GM12878 (cell line): Measurements from ENCODE around the gene TM7SF3. TPM values are rescaled to one million over a fixed set of nuclear protein-coding genes. Genes with fewer than 3 reads are reported as not detected.

Experiments used
- BACH1 ChIP-seq: fragments of 450-650 bp; IDR thresholded peaks from 2 replicates; pipeline ENCODE4 v1.6.1; 2017; ENCODE audit warnings: mild to moderate bottlenecking, borderline replicate concordance
- EED ChIP-seq: sonication (generic); IDR thresholded peaks from 2 replicates; pipeline ENCODE4 v1.6.1; 2016; ENCODE audit warnings: antibody characterized with exemption, low read depth
- IRF5 ChIP-seq: fragments of 450-650 bp; IDR thresholded peaks from 2 replicates; pipeline ENCODE4 v1.6.1; 2017; ENCODE audit warnings: borderline replicate concordance
- MTA3 ChIP-seq: IDR thresholded peaks from 2 replicates; pipeline ENCODE4 v1.6.1; 2012; ENCODE audit warnings: low read length, inconsistent platforms, borderline replicate concordance
- NBN ChIP-seq: fragments of 450-650 bp; IDR thresholded peaks from 2 replicates; pipeline ENCODE4 v1.6.1; 2016
- PAX5 ChIP-seq: IDR thresholded peaks from 2 replicates; pipeline ENCODE4 v1.6.1; 2011; ENCODE audit warnings: low read depth, low read length, borderline replicate concordance
- PML ChIP-seq: IDR thresholded peaks from 2 replicates; pipeline ENCODE4 v1.6.1; 2012; ENCODE audit warnings: low read length, inconsistent platforms
- POLR2A ChIP-seq: IDR thresholded peaks from 2 replicates; pipeline ENCODE4 v1.6.1; 2011; ENCODE audit warnings: low read depth, mild to moderate bottlenecking, low read length
- RELB ChIP-seq: fragments of 450-650 bp; IDR thresholded peaks from 2 replicates; pipeline ENCODE4 v1.6.1; 2017; ENCODE audit warnings: low read depth, mild to moderate bottlenecking, moderate library complexity
- RFX5 ChIP-seq: IDR thresholded peaks from 2 replicates; pipeline ENCODE4 v1.6.1; 2011; ENCODE audit warnings: low read depth, low read length, improper control_type of control experiment
- SMAD1 ChIP-seq: fragments of 450-650 bp; IDR thresholded peaks from 2 replicates; pipeline ENCODE4 v1.6.1; 2018; ENCODE audit warnings: mild to moderate bottlenecking, low read depth; ENCODE audit not compliant: partially characterized antibody
- SPI1 ChIP-seq: IDR thresholded peaks from 2 replicates; pipeline ENCODE4 v1.6.1; 2011; ENCODE audit warnings: low read depth, mild to moderate bottlenecking, low read length, moderate library complexity, borderline replicate concordance; ENCODE audit not compliant: insufficient read depth
- ZNF622 ChIP-seq: fragments of 450-650 bp; IDR thresholded peaks from 2 replicates; pipeline ENCODE4 v1.6.1; 2017; ENCODE audit warnings: mild to moderate bottlenecking, inconsistent platforms
- polyA plus RNA-seq, 11 experiments: library from polyadenylated mRNA; depleted of rRNA in 4 of 11; unstranded in 6 of 11; stranded (reverse) in 5 of 11; fragments of >200 nt; fragmentation: Nextera tagmentation in 4 of 11; fragmentation: Illumina TruSeq in 1 of 11; extraction: Ambion mirVana in 4 of 11; extraction: Trizol in 1 of 11; gene quantifications; 1 replicate in 1 of 11; 2 replicates in 10 of 11; pipeline versions ENCODE4 v1.2.1 to v1.2.3, GENCODE V29; 2011 to 2016; ENCODE audit warnings: inconsistent platforms in 2 of 11, missing spikeins in 2 of 11, low read depth in 1 of 11
- total RNA-seq, 4 experiments: library from RNA; depleted of rRNA in 3 of 4; stranded (reverse); fragments of >200 nt in 3 of 4; fragmentation: Illumina TruSeq in 1 of 4; extraction: Trizol in 1 of 4; gene quantifications; 2 replicates each; pipeline versions ENCODE4 v1.2.1 to v1.2.3, GENCODE V29; 2013 to 2021
- TF ChIP-seq, protein P1 (sequence below): fragments of 450-650 bp; conservative IDR thresholded peaks from 2 replicates; pipeline ENCODE4 v1.6.1; 2017; ENCODE audit warnings: mild to moderate bottlenecking, moderate library complexity
- TF ChIP-seq, protein P2 (sequence below): IDR thresholded peaks from 2 replicates; pipeline ENCODE4 v1.6.1; 2012; ENCODE audit warnings: low read depth, low read length, improper control_type of control experiment
- TF ChIP-seq, protein P3 (sequence below): IDR thresholded peaks from 2 replicates; pipeline ENCODE4 v1.6.1; 2011; ENCODE audit warnings: low read depth, mild to moderate bottlenecking, low read length, moderate library complexity, borderline replicate concordance; ENCODE audit errors: extremely low read depth
- TF ChIP-seq, protein P4 (sequence below): IDR thresholded peaks from 2 replicates; pipeline ENCODE4 v1.6.1; 2011; ENCODE audit warnings: mild to moderate bottlenecking, low read depth, low read length, moderate library complexity; ENCODE audit not compliant: insufficient replicate concordance
- TF ChIP-seq, protein P5 (sequence below): IDR thresholded peaks from 2 replicates; pipeline ENCODE4 v1.6.1; 2012; ENCODE audit warnings: low read depth, low read length, improper control_type of control experiment
- TF ChIP-seq, protein P6 (sequence below): fragments of 150-350 bp; IDR thresholded peaks from 2 replicates; pipeline ENCODE4 v1.6.1; 2014; ENCODE audit warnings: mild to moderate bottlenecking, low read depth, low read length

The TM7SF3 gene
- total and polyA plus RNA-seq, 10 of the 15 experiments (the other 5 are each of a cell fraction or from before 2014, with no cell fraction given): 31.4 to 341 (median 74.8) TPM

DNA sequence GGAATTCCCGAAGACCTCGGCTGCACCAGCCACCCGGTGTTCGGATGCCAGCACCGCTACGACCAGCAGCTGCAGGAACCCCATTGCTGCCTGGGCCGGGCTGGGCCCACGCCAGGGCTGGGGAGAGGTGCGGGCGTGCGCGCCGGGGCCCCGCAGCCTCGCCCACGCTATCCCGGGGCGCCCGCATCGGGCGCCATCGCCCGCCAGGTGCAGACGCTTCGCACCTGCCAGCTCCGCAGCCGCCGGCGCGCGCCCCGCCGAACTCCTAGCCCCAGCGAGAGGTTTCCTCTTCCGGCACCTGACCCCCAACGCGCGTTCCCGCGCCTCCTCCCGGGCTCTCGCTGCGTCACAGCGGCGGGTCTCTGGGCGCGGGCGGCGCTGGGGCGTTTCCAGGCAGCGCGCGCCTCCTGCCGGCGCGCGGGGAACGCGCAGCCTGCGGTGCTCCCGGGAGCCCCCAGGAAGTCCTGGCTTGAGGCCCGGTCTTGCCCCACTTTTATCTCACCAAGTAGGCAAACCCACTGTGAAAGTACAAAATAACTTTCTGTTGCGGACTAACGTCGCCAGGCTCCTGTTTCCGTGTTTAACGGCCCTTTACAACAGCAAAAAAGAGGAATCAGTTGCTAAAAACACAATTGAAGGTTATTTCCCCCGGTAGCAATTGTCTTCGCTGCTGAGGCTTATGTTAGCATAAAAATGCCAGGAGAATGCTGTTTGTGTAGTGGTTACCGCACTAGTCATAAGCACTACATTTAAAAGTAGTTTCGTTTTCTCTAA, at the start of gene TM7SF3 (continued):
- TF ChIP-seq, protein P1, sequence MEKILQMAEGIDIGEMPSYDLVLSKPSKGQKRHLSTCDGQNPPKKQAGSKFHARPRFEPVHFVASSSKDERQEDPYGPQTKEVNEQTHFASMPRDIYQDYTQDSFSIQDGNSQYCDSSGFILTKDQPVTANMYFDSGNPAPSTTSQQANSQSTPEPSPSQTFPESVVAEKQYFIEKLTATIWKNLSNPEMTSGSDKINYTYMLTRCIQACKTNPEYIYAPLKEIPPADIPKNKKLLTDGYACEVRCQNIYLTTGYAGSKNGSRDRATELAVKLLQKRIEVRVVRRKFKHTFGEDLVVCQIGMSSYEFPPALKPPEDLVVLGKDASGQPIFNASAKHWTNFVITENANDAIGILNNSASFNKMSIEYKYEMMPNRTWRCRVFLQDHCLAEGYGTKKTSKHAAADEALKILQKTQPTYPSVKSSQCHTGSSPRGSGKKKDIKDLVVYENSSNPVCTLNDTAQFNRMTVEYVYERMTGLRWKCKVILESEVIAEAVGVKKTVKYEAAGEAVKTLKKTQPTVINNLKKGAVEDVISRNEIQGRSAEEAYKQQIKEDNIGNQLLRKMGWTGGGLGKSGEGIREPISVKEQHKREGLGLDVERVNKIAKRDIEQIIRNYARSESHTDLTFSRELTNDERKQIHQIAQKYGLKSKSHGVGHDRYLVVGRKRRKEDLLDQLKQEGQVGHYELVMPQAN: peak; percentile 86
- no peak for TF ChIP-seq IRF5
- peak; percentile 81 for TF ChIP-seq POLR2A
- peak; percentile 34 for TF ChIP-seq EED
- TF ChIP-seq, protein P2, sequence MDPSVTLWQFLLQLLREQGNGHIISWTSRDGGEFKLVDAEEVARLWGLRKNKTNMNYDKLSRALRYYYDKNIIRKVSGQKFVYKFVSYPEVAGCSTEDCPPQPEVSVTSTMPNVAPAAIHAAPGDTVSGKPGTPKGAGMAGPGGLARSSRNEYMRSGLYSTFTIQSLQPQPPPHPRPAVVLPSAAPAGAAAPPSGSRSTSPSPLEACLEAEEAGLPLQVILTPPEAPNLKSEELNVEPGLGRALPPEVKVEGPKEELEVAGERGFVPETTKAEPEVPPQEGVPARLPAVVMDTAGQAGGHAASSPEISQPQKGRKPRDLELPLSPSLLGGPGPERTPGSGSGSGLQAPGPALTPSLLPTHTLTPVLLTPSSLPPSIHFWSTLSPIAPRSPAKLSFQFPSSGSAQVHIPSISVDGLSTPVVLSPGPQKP: peak; percentile 77
- TF ChIP-seq MTA3: peak; percentile 73; the same call in 1 of the 2 replicates
- TF ChIP-seq, protein P3, sequence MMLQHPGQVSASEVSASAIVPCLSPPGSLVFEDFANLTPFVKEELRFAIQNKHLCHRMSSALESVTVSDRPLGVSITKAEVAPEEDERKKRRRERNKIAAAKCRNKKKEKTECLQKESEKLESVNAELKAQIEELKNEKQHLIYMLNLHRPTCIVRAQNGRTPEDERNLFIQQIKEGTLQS: no peak
- TF ChIP-seq ZNF622: no peak
- TF ChIP-seq BACH1: peak; percentile 76
- TF ChIP-seq, protein P4, sequence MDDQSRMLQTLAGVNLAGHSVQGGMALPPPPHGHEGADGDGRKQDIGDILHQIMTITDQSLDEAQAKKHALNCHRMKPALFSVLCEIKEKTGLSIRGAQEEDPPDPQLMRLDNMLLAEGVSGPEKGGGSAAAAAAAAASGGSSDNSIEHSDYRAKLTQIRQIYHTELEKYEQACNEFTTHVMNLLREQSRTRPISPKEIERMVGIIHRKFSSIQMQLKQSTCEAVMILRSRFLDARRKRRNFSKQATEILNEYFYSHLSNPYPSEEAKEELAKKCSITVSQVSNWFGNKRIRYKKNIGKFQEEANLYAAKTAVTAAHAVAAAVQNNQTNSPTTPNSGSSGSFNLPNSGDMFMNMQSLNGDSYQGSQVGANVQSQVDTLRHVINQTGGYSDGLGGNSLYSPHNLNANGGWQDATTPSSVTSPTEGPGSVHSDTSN: no peak
- no peak for TF ChIP-seq SMAD1
- TF ChIP-seq, protein P5, sequence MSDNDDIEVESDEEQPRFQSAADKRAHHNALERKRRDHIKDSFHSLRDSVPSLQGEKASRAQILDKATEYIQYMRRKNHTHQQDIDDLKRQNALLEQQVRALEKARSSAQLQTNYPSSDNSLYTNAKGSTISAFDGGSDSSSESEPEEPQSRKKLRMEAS: peak; percentile 79; the same call in 1 of the 2 replicates
- TF ChIP-seq PML: peak; percentile 64; the same call in 1 of the 2 replicates
- no peak for TF ChIP-seq SPI1
- TF ChIP-seq PAX5: peak; percentile 23; the same call in 1 of the 2 replicates
- TF ChIP-seq, protein P6, sequence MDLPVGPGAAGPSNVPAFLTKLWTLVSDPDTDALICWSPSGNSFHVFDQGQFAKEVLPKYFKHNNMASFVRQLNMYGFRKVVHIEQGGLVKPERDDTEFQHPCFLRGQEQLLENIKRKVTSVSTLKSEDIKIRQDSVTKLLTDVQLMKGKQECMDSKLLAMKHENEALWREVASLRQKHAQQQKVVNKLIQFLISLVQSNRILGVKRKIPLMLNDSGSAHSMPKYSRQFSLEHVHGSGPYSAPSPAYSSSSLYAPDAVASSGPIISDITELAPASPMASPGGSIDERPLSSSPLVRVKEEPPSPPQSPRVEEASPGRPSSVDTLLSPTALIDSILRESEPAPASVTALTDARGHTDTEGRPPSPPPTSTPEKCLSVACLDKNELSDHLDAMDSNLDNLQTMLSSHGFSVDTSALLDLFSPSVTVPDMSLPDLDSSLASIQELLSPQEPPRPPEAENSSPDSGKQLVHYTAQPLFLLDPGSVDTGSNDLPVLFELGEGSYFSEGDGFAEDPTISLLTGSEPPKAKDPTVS: no peak
- peak; percentile 66; the same call in 1 of the 2 replicates for TF ChIP-seq RELB
- TF ChIP-seq NBN: peak; percentile 17; the same call in 1 of the 2 replicates
- TF ChIP-seq RFX5: no peak
